Left colon (tissue), 2 donors: Measurements from ENCODE around the gene SNRPD2. TPM values are rescaled to one million over a fixed set of nuclear protein-coding genes. Genes with fewer than 3 reads are reported as not detected.
"Not testable (repeated sequence)": the region's sequence is repeated elsewhere in the genome, so short reads cannot be mapped to it uniquely, and the experiment has no call there.

Experiments
- ATAC-seq: fragments of 200-7000 bp; cut with Tn5 transposase; one replicate; pipeline ENCODE4 v1.9.1; 2020; ENCODE audit warnings: mild to moderate bottlenecking, moderate library complexity
- DNase-seq, 2 donors: peaks; one replicate each; pipeline ENCODE4 v3.0.0-alpha.2; 2020
- intact Hi-C, 2 donors: fragments of 100-400 bp; cut with DNase I in 1 of 2; cut with micrococcal nuclease in 1 of 2; formaldehyde crosslinking; loops; one replicate each; pipeline versions ENCODE4 v1.11.2 to v1.14.0; 2022; cut with DNase I, micrococcal nuclease
- long read RNA-seq: library from polyadenylated mRNA; unstranded; transcript quantifications from one replicate; pipeline ENCODE4 v2.0.0, GENCODE V29; 2021
- total RNA-seq, 2 donors: library from RNA; stranded (reverse); fragmentation: NEBNext Ultra II Directional; extraction: Animal tissue kit (Norgen Biotek cat#: 25700); gene quantifications; one replicate each; pipeline ENCODE4 v1.2.1, GENCODE V29; 2021
- donor health status: DM: no; HTN: no; CAD: no.
- donor health status: DM: yes; HTN: yes; CAD: no.

The SNRPD2 gene
- 100 to 1,000 TPM; 205 to 223 TPM for total RNA-seq
- long read RNA-seq, transcript SNRPD2-201 (3 exons, 901 nt) = major isoform, 48 of 54 reads
- long read RNA-seq, partial matches to known transcripts = 5 of 54 reads
- long read RNA-seq, other reads (novel, unspliced or antisense) = 0 of 54 reads

DNA sequence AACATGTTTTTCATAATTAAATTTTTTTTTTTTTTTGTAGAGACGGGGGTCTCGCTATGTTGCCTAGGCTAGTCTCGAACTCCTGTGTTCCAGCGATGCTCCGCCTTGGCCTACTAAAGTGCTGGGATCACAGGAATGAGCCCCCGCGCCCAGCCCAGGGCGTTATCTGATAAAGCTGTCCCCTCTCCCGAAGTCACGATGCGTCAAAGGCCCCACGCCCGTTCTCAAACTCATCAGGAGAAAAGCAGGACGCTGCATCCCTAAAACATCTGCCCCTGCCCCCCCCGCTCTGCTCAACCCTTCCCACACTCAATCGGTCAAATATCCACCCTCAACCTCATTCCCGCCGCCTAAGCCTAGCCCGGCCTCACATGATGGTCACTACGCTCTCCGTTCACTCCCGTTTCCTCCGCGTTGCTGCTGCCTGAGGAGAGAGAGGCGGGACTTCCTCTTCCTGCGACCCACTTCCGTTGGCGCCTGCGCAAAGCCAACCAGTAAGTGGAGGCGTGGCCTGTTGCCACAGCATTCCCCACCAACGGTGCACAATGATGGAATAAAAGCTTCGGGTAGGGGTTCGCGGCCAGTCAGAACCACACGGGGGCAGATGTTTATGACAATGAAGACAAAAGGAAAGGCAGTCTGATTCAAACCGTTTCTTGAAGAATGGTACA is at the start of gene SNRPD2:
Gene SNRPD2 (minus strand): TSS at position 438 of the 671 bp plus-strand sequence. CDS start 65 bp downstream, at position 373.
- intact Hi-C loops = no loop called here
- DNase-seq (peak; percentile 94 to 95), ATAC-seq (peak; percentile 78)

- intact Hi-C loops = no loop called here
- DNase-seq (no peak), ATAC-seq (no peak)
Observed at GRCh38 chr19:45739498-45740439, 48.0 kb upstream of the SNRPD2 start.

- DNase-seq = peak in 1 of 2 donors; percentile 11
- ATAC-seq = no peak
- intact Hi-C loops = no loop called here
Observed at GRCh38 chr19:45733160-45733810, 41.5 kb upstream of the SNRPD2 start, which contains the start of gene MEIOSIN. MEIOSIN (plus strand) TSS chr19:45733439; CDS start chr19:45735377, 1,938 bp downstream.

DNA sequence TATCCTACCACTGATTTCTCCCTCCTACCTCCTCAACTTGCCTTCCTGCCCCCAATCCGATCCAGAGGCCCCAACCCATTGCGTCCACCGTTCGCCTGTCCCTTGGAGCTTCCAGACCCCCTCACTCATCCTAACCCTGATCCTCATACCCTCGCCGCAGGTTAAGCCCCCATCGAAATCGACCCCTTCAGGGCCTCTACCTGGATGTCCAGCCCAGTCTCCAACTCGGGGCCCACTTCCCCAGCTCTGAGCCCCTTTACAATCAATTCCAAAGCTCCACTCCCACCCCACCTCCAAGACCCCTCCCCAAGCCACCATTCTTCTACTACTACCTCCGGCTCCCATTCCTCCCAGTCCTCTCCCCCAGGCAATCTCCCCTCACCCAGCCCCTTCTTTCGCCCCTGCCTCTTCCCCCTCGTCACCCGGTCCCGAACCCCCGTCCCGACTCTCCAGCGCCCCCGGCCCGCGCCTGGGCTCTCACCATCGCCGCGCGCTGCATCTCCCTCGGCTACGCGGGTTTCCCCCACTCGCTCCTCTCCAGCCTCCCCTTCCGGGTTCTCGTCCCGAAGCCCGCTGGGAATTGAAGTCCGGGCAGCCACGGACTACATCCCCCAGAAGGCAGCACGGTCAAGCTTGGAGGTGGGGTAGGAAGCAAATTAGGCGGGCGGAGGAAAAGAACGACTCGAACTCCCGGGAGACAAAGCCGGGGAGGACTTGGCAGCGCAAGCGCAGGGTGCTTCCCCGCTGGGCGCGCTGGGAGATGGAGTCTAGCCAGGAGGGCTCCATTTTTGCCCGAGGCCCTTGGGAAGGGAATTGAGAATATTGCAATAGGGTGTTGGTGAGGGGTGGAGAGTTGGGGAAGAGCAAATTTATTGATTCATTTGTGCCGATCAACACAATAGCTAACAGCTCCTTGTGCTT is 38.9 kb upstream of the SNRPD2 start, which contains the start of gene FBXO46:
Gene FBXO46 (minus strand): TSS at position 529 of the 921 bp plus-strand sequence. CDS start 17,401 bp downstream, outside the sequence.
- peak; percentile 94 to 99 for DNase-seq
- intact Hi-C loops = no loop called here
- ATAC-seq = peak; percentile 96

GRCh38 chr19:45729800-45730290 is 38.1 kb upstream of the SNRPD2 start:
- peak; percentile 14 for ATAC-seq
- intact Hi-C loops = no loop called here
- DNase-seq = peak; percentile 30 to 49

DNA sequence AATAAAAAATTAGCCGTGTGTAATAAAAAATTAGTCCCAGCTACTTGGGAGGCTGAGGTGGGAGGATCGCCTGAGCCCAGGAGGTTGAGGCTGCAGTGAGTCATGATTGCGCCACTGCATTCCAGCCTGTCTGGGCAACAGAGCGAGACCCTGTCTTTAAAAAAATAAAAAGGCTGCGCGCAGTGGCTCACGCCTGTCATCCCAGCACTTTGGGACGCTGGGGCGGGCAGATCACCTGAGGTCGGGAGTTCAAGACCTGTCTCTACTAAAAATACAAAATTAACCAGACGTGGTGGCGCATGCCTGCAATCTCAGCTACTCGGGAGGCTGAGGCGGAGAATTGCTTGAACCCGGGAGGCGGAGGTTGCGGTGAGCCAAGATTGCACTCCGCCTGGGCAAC is 36.9 kb upstream of the SNRPD2 start:
- ATAC-seq, DNase-seq, intact Hi-C loops: not testable (repeated sequence)

GRCh38 chr19:45720065-45720464 is 28.3 kb upstream of the SNRPD2 start:
- intact Hi-C loops, ATAC-seq: not testable (repeated sequence)

GRCh38 chr19:45717983-45718650 is 26.4 kb upstream of the SNRPD2 start:
- DNase-seq = peak in 1 of 2 donors; percentile 52

More at GRCh38 chr19:45720065-45720464, 28.3 kb upstream of the SNRPD2 start:
- not testable (repeated sequence) for DNase-seq

GRCh38 chr19:45717131-45717982 is 25.6 kb upstream of the SNRPD2 start:
- intact Hi-C loops = loop anchor here in 1 of 2 donors (10.0 kb wide), 1 partner anchor 47 kb away; the partner anchor contains the start of gene SIX5
- DNase-seq (peak; percentile 98 to 99), ATAC-seq (peak; percentile 84)

More at GRCh38 chr19:45717983-45718650, 26.4 kb upstream of the SNRPD2 start:
- intact Hi-C loops = loop anchor here in 1 of 2 donors (10.0 kb wide), 1 partner anchor 47 kb away; the partner anchor contains the start of gene SIX5
- ATAC-seq = no peak

DNA sequence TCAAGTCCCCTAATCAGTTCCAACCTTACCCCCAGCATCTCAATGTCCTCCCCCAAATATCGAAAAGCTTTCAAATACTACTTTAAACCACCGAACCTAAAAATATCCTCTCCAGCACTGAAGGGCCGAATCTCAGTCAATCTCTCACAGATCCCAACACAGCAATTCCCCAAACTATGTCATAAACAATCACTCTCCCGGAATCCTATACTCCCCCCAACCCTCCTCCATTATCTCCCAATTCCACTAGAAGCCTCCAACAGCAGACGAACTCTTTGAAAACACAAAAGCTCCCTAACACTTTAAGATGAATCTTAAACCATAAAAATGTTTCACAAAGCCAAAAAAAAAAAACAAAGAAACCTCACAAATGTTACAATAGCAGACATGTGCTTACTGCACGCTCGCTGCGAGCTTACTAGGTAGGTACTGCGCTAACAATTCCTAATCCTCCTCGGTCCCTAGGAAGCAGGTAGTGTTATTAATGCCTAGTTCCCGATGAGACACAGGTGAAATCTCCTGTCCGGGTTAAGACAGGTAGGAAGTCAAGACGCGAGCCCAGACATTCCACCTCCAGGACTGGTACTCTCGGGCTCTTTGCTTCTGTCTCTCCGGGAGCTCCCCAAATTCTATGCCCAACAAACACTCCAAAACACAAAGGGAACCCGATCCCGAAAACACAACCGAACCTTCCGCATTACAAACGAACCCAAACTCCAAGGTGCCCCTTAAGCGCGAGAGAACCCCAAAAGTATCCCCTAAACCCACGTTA is 24.8 kb upstream of the SNRPD2 start:
- ATAC-seq = peak; percentile 21
- intact Hi-C loops = loop anchor here in 1 of 2 donors (10.0 kb wide), 1 partner anchor 48 kb away; the partner anchor contains the start of gene SIX5
- DNase-seq = peak in 1 of 2 donors; percentile 50

DNA sequence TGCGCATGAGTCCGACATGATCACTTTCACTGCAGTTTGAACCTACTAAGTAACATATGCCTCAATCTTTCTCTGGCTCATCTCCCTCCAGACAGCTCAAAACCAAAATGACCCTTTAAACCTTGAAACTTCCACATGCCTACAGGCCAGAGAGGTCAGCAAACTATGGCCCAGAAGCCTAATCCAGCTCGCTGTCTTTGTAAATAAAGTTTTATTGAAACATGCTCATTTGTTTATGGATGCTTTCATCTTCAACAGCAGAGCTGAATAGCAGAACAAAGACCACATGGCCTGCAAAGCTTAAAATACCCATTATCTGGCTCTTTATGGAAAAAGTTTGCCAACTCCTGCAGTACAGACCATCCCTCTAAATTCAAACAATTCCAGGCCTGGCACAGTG is 23.4 kb upstream of the SNRPD2 start:
- intact Hi-C loops = loop anchor here in 1 of 2 donors (10.0 kb wide), 1 partner anchor 50 kb away; the partner anchor contains the start of gene SIX5
- ATAC-seq (no peak), DNase-seq (no peak)

DNA sequence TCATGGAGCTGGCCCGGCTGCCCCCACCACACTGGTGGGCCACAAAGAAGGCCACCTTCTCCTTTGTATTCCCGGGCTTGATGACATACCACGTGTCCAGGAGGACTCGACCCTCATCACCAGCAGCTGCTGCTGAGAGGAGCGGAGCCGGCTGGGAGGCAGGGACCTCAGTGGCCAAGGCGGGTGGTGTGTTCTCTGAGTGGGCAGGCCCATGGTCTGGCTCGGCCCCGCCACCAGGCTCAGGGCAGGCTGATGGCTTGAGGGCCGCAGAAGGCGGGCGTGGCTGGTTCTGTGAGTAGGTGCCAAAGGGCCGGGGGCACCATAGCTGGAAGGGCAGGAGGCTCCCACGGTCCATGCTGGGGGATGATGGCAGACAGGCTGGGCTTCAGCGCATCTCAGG is 21.4 kb upstream of the SNRPD2 start:
- no peak for ATAC-seq
- intact Hi-C loops = loop anchor here in 1 of 2 donors (10.0 kb wide), 1 partner anchor 52 kb away; the partner anchor contains the start of gene SIX5
- no peak for DNase-seq

- intact Hi-C loops = loop anchor here in 1 of 2 donors (10.0 kb wide), 1 partner anchor 52 kb away; the partner anchor contains the start of gene SIX5
- DNase-seq (no peak), ATAC-seq (no peak)
Observed at GRCh38 chr19:45712699-45713067, 20.9 kb upstream of the SNRPD2 start.

DNA sequence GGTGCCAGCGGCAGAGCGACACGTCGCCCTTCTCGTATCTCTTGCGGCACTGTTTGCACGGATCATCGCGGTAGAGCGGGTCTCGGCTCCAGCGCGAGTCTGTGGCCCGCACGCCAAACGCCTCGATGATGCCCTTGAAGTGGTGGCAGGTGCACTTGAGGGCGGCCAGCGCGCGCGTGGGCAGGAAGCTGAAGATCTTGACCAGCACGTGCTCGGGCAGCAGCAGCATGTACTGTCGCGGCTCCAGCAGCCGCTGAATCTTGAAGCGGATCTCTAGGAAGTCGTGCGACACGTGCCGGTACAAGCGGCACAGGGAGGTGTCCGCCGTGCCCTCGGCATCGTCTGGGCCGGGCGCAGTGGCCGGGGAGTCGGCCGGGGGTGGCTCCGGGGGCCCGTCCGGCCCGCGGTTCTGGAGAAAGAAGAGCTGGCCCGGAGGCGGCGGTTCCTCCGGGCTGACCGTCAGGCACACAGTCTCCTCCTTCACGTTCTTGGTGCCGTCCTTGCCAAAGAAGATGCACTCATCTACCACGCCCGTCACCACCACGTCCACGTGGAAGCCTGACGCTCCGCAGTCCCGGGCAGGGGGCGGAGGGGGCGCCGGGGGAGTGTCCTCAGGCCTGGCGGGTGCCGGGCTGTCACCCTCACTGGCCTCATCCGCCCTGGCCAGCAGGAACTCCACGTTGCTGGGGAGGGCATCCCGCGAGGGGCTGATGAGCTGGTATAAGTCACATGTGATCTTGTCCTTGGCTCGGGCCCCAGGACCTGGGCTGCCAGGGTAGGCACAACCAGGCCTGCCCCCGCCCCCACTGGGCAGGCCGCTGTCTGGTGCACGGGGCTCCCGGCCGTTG is 20.3 kb upstream of the SNRPD2 start:
- intact Hi-C loops = loop anchor here in 1 of 2 donors (10.0 kb wide), 1 partner anchor 53 kb away; the partner anchor contains the start of gene SIX5
- DNase-seq (no peak), ATAC-seq (no peak)
